DND-41 (cell line): Measurements from ENCODE around the gene DTX1.
A peak's percentile ranks its signal among the peaks of the same experiment; 100 is the strongest.

Experiments used
- ATAC-seq: fragments of 200-7000 bp; cut with Tn5 transposase; 3 replicates; pipeline ENCODE4 v1.9.1; 2021; ENCODE audit warnings: low read depth; ENCODE audit not compliant: insufficient read depth
- DNase-seq: peaks from one replicate; pipeline ENCODE4 v3.0.0-alpha.2; 2020
- H2AFZ ChIP-seq: 2 replicates; pipeline ENCODE4 v1.6.0; 2012; ENCODE audit warnings: low read depth, low read length
- H3K27ac ChIP-seq: 2 replicates; pipeline ENCODE4 v1.5.1; 2012; ENCODE audit warnings: low read length, inconsistent platforms
- H3K27me3 ChIP-seq: fragments of 200-600 bp; sonication (generic); 2 replicates; pipeline ENCODE4 v1.6.0; 2012; ENCODE audit warnings: low read length, mild to moderate bottlenecking, inconsistent platforms; ENCODE audit not compliant: insufficient read depth, poor library complexity
- H3K36me3 ChIP-seq: 2 replicates; pipeline ENCODE4 v1.5.1; 2012; ENCODE audit warnings: low read length, inconsistent platforms; ENCODE audit not compliant: insufficient read depth
- H3K4me1 ChIP-seq: 2 replicates; pipeline ENCODE4 v1.5.1; 2012; ENCODE audit warnings: mild to moderate bottlenecking, low read length; ENCODE audit not compliant: insufficient read depth
- H3K4me2 ChIP-seq: 2 replicates; pipeline ENCODE4 v1.6.0; 2012; ENCODE audit warnings: mild to moderate bottlenecking, moderate library complexity, low read length, inconsistent platforms; ENCODE audit not compliant: insufficient read depth
- H3K4me3 ChIP-seq, 2 experiments: fragments of 200-600 bp in 1 of 2; shearing (Covaris generic) in 1 of 2; 2 replicates each; pipeline ENCODE4 v1.5.1; 2012 to 2016; ENCODE audit warnings: inconsistent platforms in 2 of 2, low read length in 2 of 2, mild to moderate bottlenecking in 2 of 2, low read depth in 1 of 2, moderate library complexity in 1 of 2
- H3K79me2 ChIP-seq: 2 replicates; pipeline ENCODE4 v1.6.0; 2012; ENCODE audit warnings: low read length, inconsistent platforms; ENCODE audit not compliant: insufficient read depth
- H3K9ac ChIP-seq: 2 replicates; pipeline ENCODE4 v1.6.0; 2012; ENCODE audit warnings: low read depth, mild to moderate bottlenecking, inconsistent platforms, low read length, moderate library complexity
- H3K9me3 ChIP-seq: 2 replicates; pipeline ENCODE4 v1.5.1; 2012; ENCODE audit warnings: low read length, moderate library complexity, mild to moderate bottlenecking, inconsistent platforms; ENCODE audit not compliant: insufficient read depth, severe bottlenecking
- H4K20me1 ChIP-seq: 2 replicates; pipeline ENCODE4 v1.6.0; 2012; ENCODE audit warnings: low read length; ENCODE audit not compliant: insufficient read depth
- CTCF ChIP-seq: IDR thresholded peaks from 2 replicates; pipeline ENCODE4 v1.5.1; 2012; ENCODE audit warnings: borderline replicate concordance, low read length, moderate library complexity, mild to moderate bottlenecking; ENCODE audit not compliant: poor library complexity, severe bottlenecking; ENCODE audit errors: extremely low read depth
- EZH2 ChIP-seq: IDR thresholded peaks from 3 replicates; pipeline ENCODE4 v1.6.1; 2012; ENCODE audit warnings: borderline replicate concordance, low read depth, mild to moderate bottlenecking, moderate library complexity, low read length, inconsistent platforms; ENCODE audit not compliant: severe bottlenecking

Gene DTX1

GRCh38 chr12:113097716-113098440, 41.3 kb downstream of the DTX1 start:
- peak overlapping the region; percentile 75 for H3K27ac ChIP-seq
- H4K20me1 ChIP-seq: no peaks in the 10 kb centered on the region
- H3K4me2 ChIP-seq: no peak overlapping the region
- no peak overlapping the region for H2AFZ ChIP-seq
- H3K79me2 ChIP-seq: peaks cover 5% of the 10 kb centered on the region; the same call in 1 of the 2 replicates
- H3K4me3 ChIP-seq: no peak overlapping the region
- peak; percentile 3 for ATAC-seq
- H3K9me3 ChIP-seq: no peaks in the 10 kb centered on the region
- H3K27me3 ChIP-seq: no peaks in the 10 kb centered on the region
- no peak for DNase-seq
- peaks cover 46% of the 10 kb centered on the region for H3K4me1 ChIP-seq
- TF ChIP-seq CTCF (no peak), EZH2 (no peak)
- peaks cover 57% of the 10 kb centered on the region for H3K36me3 ChIP-seq
- no peak overlapping the region; the same call in 1 of the 2 replicates for H3K9ac ChIP-seq

- H3K79me2 ChIP-seq: peaks cover 3% of the 10 kb centered on the region; the same call in 1 of the 2 replicates
- peak overlapping the region; percentile 75 for H3K27ac ChIP-seq
- H4K20me1 ChIP-seq: no peaks in the 10 kb centered on the region
- no peak overlapping the region for H3K4me3 ChIP-seq
- peak; percentile 86 for DNase-seq
- H3K27me3 ChIP-seq: no peaks in the 10 kb centered on the region
- peaks cover 44% of the 10 kb centered on the region for H3K4me1 ChIP-seq
- H3K9me3 ChIP-seq: no peaks in the 10 kb centered on the region
- H3K4me2 ChIP-seq: no peak overlapping the region
- peak; percentile 48 for ATAC-seq
- H2AFZ ChIP-seq: no peak overlapping the region
- H3K9ac ChIP-seq: no peak overlapping the region
- TF ChIP-seq EZH2: no peak
- peak; percentile 89 for TF ChIP-seq CTCF
- peaks cover 51% of the 10 kb centered on the region for H3K36me3 ChIP-seq
Measured at GRCh38 chr12:113098441-113099028, 42.0 kb downstream of the DTX1 start.

GRCh38 chr12:113099364-113099763, 42.8 kb downstream of the DTX1 start:
- Histone ChIP-seq H3K4me1 (peaks cover 42% of the 10 kb centered on the region), H3K27ac (peak overlapping the region; percentile 75)

More at GRCh38 chr12:113099364-113099763, 42.8 kb downstream of the DTX1 start:
- DNase-seq (no peak), ATAC-seq (peak; percentile 27)
- Histone ChIP-seq H2AFZ (no peak overlapping the region), H3K79me2 (no peaks in the 10 kb centered on the region; the same call in 1 of the 2 replicates), H3K36me3 (peaks cover 43% of the 10 kb centered on the region), H3K27me3 (no peaks in the 10 kb centered on the region), H3K9ac (0 out of 2 replicates have a peak overlapping the region, but pooled peaks have one; percentile 3), H3K4me2 (no peak overlapping the region), H3K9me3 (no peaks in the 10 kb centered on the region), H3K4me3 (no peak overlapping the region), H4K20me1 (no peaks in the 10 kb centered on the region)
- TF ChIP-seq EZH2 (no peak), CTCF (no peak)
